Measurements from ENCODE around the gene FNDC3B.

GRCh38 chr3:172179680-172180399, 140.5 kb downstream of the FNDC3B start:
- no peak for TF ChIP-seq CTCF (IDR thresholded peaks at IDR 0.05 in 8 of 11, conservative IDR thresholded peaks at IDR 0.05 in 3 of 11)
- no peak for TF ChIP-seq POLR2A (IDR thresholded peaks at IDR 0.05)
- no peak for TF ChIP-seq POLR2AphosphoS5 (IDR thresholded peaks at IDR 0.05)
